Panc1 (cell line): Measurements from ENCODE around the gene COL5A1. TPM values are rescaled to one million over a fixed set of nuclear protein-coding genes. Genes with fewer than 3 reads are reported as not detected.

Experiments used
- ATAC-seq: fragments of 200-7000 bp; cut with Tn5 transposase; 2 replicates; pipeline ENCODE4 v1.9.1; 2020; ENCODE audit warnings: mild to moderate bottlenecking, moderate library complexity
- BruUV-seq: library from RNA; stranded (reverse); fragments of 400-500 nt; replicated peaks from 2 replicates; lab custom pipeline; 2021; lab: Mats Ljungman, UMichigan
- CTCF ChIA-PET: fragments of 300-600 bp; sonication (Branson Sonifier 250); formaldehyde crosslinking; loops from one replicate; lab custom pipeline; 2022; ENCODE audit warnings: antibody characterized with exemption; lab: Charles Lee
- POLR2A ChIA-PET: fragments of 300-600 bp; sonication (Branson Sonifier 250); formaldehyde crosslinking; loops from one replicate; lab custom pipeline; 2022; ENCODE audit warnings: antibody characterized with exemption; lab: Charles Lee
- DNase-seq: peaks from one replicate; pipeline ENCODE4 v3.0.0-alpha.2; 2010; ENCODE audit warnings: low read depth, low spot score
- H3K27ac ChIP-seq: 2 replicates; pipeline ENCODE4 v1.5.1; 2011; ENCODE audit warnings: mild to moderate bottlenecking, low read length, inconsistent platforms
- H3K27me3 ChIP-seq: fragments of 200-500 bp; sonication (Bioruptor generic); 2 replicates; pipeline ENCODE4 v1.6.0; 2014; ENCODE audit warnings: low read length, inconsistent platforms; ENCODE audit not compliant: control insufficient read depth, insufficient read depth
- H3K36me3 ChIP-seq: fragments of 200-500 bp; sonication (Bioruptor generic); 2 replicates; pipeline ENCODE4 v1.5.1; 2014; ENCODE audit warnings: inconsistent platforms, mild to moderate bottlenecking, low read length, moderate library complexity; ENCODE audit not compliant: control insufficient read depth, insufficient read depth
- H3K4me1 ChIP-seq: 2 replicates; pipeline ENCODE4 v1.5.1; 2011; ENCODE audit warnings: inconsistent platforms, mild to moderate bottlenecking, low read length, moderate library complexity; ENCODE audit not compliant: control insufficient read depth, insufficient read depth
- H3K4me3 ChIP-seq, 2 experiments: 2 replicates each; pipeline ENCODE4 v1.5.1; 2011 to 2012; ENCODE audit warnings: low read depth in 2 of 2, low read length in 2 of 2, mild to moderate bottlenecking in 2 of 2, inconsistent platforms in 1 of 2, moderate library complexity in 1 of 2
- H3K9me3 ChIP-seq: fragments of 200-500 bp; sonication (Bioruptor generic); 2 replicates; pipeline ENCODE4 v1.5.1; 2014; ENCODE audit warnings: low read depth, mild to moderate bottlenecking, inconsistent platforms, low read length, moderate library complexity; ENCODE audit not compliant: control insufficient read depth, insufficient read depth
- CTCF ChIP-seq: fragments of 450-650 bp; IDR thresholded peaks from 2 replicates; pipeline ENCODE4 v1.5.1; 2017; ENCODE audit warnings: mild to moderate bottlenecking
- POLR2AphosphoS5 ChIP-seq: IDR thresholded peaks from 2 replicates; pipeline ENCODE4 v1.6.1; 2012; ENCODE audit warnings: mild to moderate bottlenecking, low read depth, low read length, moderate library complexity
- REST ChIP-seq, 2 experiments: IDR thresholded peaks; 2 replicates each; pipeline ENCODE4 v1.6.1; 2011 to 2012; ENCODE audit warnings: low read depth in 2 of 2, control low read depth in 1 of 2, low read length in 1 of 2, mild to moderate bottlenecking in 1 of 2, moderate library complexity in 1 of 2; ENCODE audit not compliant: insufficient read depth in 1 of 2
- in situ Hi-C: cut with HindIII; loops from 2 replicates; pipeline ENCODE4 v1.10.0; 2016; ENCODE audit warnings: low sequenced_read_pairs, low pct_unique_long_range_greater_than_20kb
- intact Hi-C: fragments of 100-400 bp; cut with micrococcal nuclease; formaldehyde crosslinking; loops from one replicate; pipeline ENCODE4 v1.10.0; 2022; ENCODE audit not compliant: unreplicated experiment
- total RNA-seq: library from RNA; stranded (reverse); gene quantifications from one replicate; pipeline ENCODE4 v1.2.1, GENCODE V29; 2021; ENCODE audit not compliant: unreplicated experiment

Gene COL5A1
- total RNA-seq, 1 experiment from 2014 or later = 5.7 TPM

GRCh38 chr9:134698587-134699342 is 57.2 kb downstream of the COL5A1 start:
- BruUV-seq = no TSS peak
- POLR2A ChIA-PET = interaction anchor here (0.6 kb wide), 1 partner anchor 68 kb away, joined by 3 read pairs; no protein-coding TSS in a partner anchor
- peak; percentile 87 for ATAC-seq
- intact Hi-C loops (loop anchor here (2.0 kb wide), 1 partner anchor 40 kb away; no protein-coding TSS in a partner anchor), in situ Hi-C loops (no loop called here)
- H3K27ac ChIP-seq = no peak overlapping the region
- no peak overlapping the region for H3K4me3 ChIP-seq
- CTCF ChIA-PET = interaction anchor here (0.7 kb wide), 1 partner anchor 249 kb away, joined by 3 read pairs; no protein-coding TSS in a partner anchor
- DNase-seq = peak; percentile 28
- no peaks in the 10 kb centered on the region for H3K9me3 ChIP-seq
- peak; percentile 92 for TF ChIP-seq CTCF
- no peak for TF ChIP-seq REST (IDR thresholded peaks at IDR 0.05; ENCODE audit: insufficient read depth in 1 of 2, low read depth in 2 of 2, low read length in 1 of 2)
- no peaks in the 10 kb centered on the region for H3K36me3 ChIP-seq
- no peaks in the 10 kb centered on the region for H3K4me1 ChIP-seq
- H3K27me3 ChIP-seq = no peaks in the 10 kb centered on the region

- H3K36me3 ChIP-seq = no peaks in the 10 kb centered on the region
- TF ChIP-seq POLR2AphosphoS5 (no peak), REST (IDR thresholded peaks at IDR 0.05; ENCODE audit: insufficient read depth in 1 of 2, low read depth in 2 of 2, low read length in 1 of 2) (no peak)
- H3K4me3 ChIP-seq = no peak overlapping the region
- in situ Hi-C loops = no loop called here
- POLR2A ChIA-PET = no interaction called here
- no peaks in the 10 kb centered on the region for H3K9me3 ChIP-seq
- BruUV-seq = no TSS peak
- intact Hi-C loops = loop anchor here (2.0 kb wide), 1 partner anchor 39 kb away; no protein-coding TSS in a partner anchor
- no peaks in the 10 kb centered on the region for H3K27me3 ChIP-seq
- no peak for DNase-seq
- no peak for ATAC-seq
- H3K4me1 ChIP-seq = no peaks in the 10 kb centered on the region
- CTCF ChIA-PET = interaction anchor here (0.5 to 0.6 kb wide), 2 partner anchors 37 to 72 kb away, joined by 4 to 9 read pairs; no protein-coding TSS in a partner anchor
- H3K27ac ChIP-seq = no peak overlapping the region
Observed at GRCh38 chr9:134699343-134699740, 57.7 kb downstream of the COL5A1 start.
